ENCODE data around the gene CT45A1. TPM values are rescaled to one million over a fixed set of nuclear protein-coding genes. Genes with fewer than 3 reads are reported as not detected.
"Not testable (repeated sequence)": the region's sequence is repeated elsewhere in the genome, so short reads cannot be mapped to it uniquely, and the experiment has no call there.

CT45A1 gene
- total RNA-seq, 4 donors from 2014 or later: not detected

- WGBS, 2 donors (ENCODE audit: low coverage in 1 of 2): 71% methylated on average over 12 of the region's 18 CpGs; no CpG with 5 or more reads in 1 of the 2 donors
- peak; percentile 26 for DNase-seq
- in situ Hi-C loops (cut with MboI; ENCODE audit: low pct_ligation_motif_present in 1 of 4, low pct_unique_long_range_greater_than_20kb in 1 of 4, low sequenced_read_pairs in 3 of 4): no loop called here
Observed at GRCh38 chrX:135740681-135741149, 27.3 kb downstream of the CT45A1 start.

GRCh38 chrX:135741192-135741715 is 27.8 kb downstream of the CT45A1 start:
- Histone ChIP-seq H3K27me3 (no peaks in the 10 kb centered on the region), H3K36me3 (no peaks in the 10 kb centered on the region), H3K9me3 (no peaks in the 10 kb centered on the region), H3K4me3 (no peak overlapping the region), H3K27ac (no peak overlapping the region), H3K4me1 (no peaks in the 10 kb centered on the region)
- 91% methylated on average over 23 of the region's 23 CpGs; no CpG with 5 or more reads in 1 of the 2 donors for WGBS, 2 donors (ENCODE audit: low coverage in 1 of 2)
- intact Hi-C loops (cut with DNase I; ENCODE audit: low total_unique reads) (no loop called here), in situ Hi-C loops (cut with MboI; ENCODE audit: low pct_ligation_motif_present in 1 of 4, low pct_unique_long_range_greater_than_20kb in 1 of 4, low sequenced_read_pairs in 3 of 4) (no loop called here)
- no peak for TF ChIP-seq POLR2A (IDR thresholded peaks at IDR 0.05)
- TF ChIP-seq EP300 (IDR thresholded peaks at IDR 0.05; ENCODE audit: low read depth): no peak
- TF ChIP-seq POLR2AphosphoS5 (IDR thresholded peaks at IDR 0.05): no peak
- TF ChIP-seq CTCF (IDR thresholded peaks at IDR 0.05): no peak
- DNase-seq: no peak

More at GRCh38 chrX:135740681-135741149, 27.3 kb downstream of the CT45A1 start:
- Histone ChIP-seq H3K4me1 (no peaks in the 10 kb centered on the region), H3K27me3 (no peaks in the 10 kb centered on the region), H3K9me3 (no peaks in the 10 kb centered on the region), H3K27ac (no peak overlapping the region), H3K36me3 (no peaks in the 10 kb centered on the region), H3K4me3 (no peak overlapping the region)
- intact Hi-C loops (cut with DNase I; ENCODE audit: low total_unique reads): no loop called here
- TF ChIP-seq POLR2AphosphoS5 (IDR thresholded peaks at IDR 0.05) (no peak), CTCF (IDR thresholded peaks at IDR 0.05) (peak in 1 of 5 experiments; percentile 21), EP300 (IDR thresholded peaks at IDR 0.05; ENCODE audit: low read depth) (no peak)

- H3K4me1 ChIP-seq; intact Hi-C loops (cut with DNase I; ENCODE audit: low total_unique reads); in situ Hi-C loops (cut with MboI; ENCODE audit: low pct_ligation_motif_present in 1 of 4, low pct_unique_long_range_greater_than_20kb in 1 of 4, low sequenced_read_pairs in 3 of 4); H3K9me3 ChIP-seq; H3K36me3 ChIP-seq; H3K4me3 ChIP-seq; H3K27me3 ChIP-seq; DNase-seq; H3K27ac ChIP-seq: not testable (repeated sequence)
- WGBS, 2 donors (ENCODE audit: low coverage in 1 of 2): 89% methylated on average over 4 of the region's 4 CpGs; no CpG with 5 or more reads in 1 of the 2 donors
Observed at GRCh38 chrX:135744739-135745138, 31.3 kb downstream of the CT45A1 start.

GRCh38 chrX:135768091-135768490 is 54.7 kb downstream of the CT45A1 start, which contains the start of gene CT45A3:
Gene CT45A3, minus strand, starts transcription at chrX:135768191. Its CDS starts 3,747 bp downstream, at chrX:135764444.
- DNase-seq: not testable (repeated sequence)

More at GRCh38 chrX:135768091-135768490, 54.7 kb downstream of the CT45A1 start, which contains the start of gene CT45A3:
- in situ Hi-C loops (cut with MboI; ENCODE audit: low pct_ligation_motif_present in 1 of 4, low pct_unique_long_range_greater_than_20kb in 1 of 4, low sequenced_read_pairs in 3 of 4); H3K27me3 ChIP-seq; H3K9me3 ChIP-seq; H3K4me3 ChIP-seq; H3K36me3 ChIP-seq; intact Hi-C loops (cut with DNase I; ENCODE audit: low total_unique reads); H3K27ac ChIP-seq; H3K4me1 ChIP-seq: not testable (repeated sequence)
- no CpG with 5 or more reads among the region's 17 CpGs for WGBS, 2 donors (ENCODE audit: low coverage in 1 of 2)

Small RNAs within 50 kb of the gene (small RNA-seq; reads per million reads assigned to genes)
- gene AC240442.1: 0 reads per million in 4 donors

Other genes with a start within 250 kb of the CT45A1 start
- gene INTS6L, start 193.0 kb upstream of the CT45A1 start, total RNA-seq: 100 to 1,000 TPM in 1 of 4 donors, 10 to 100 TPM in 3; 23.5 to 195 (median 44.4) TPM
- gene CT45A3, start 54.6 kb downstream of the CT45A1 start, total RNA-seq: not detected
- gene CT45A5, start 71.9 kb downstream of the CT45A1 start, total RNA-seq: not detected
- gene CT45A6, start 89.1 kb downstream of the CT45A1 start, total RNA-seq: not detected
- not detected for gene CT45A2, start 106.4 kb downstream of the CT45A1 start, total RNA-seq
- not detected for gene CT45A7, start 123.6 kb downstream of the CT45A1 start, total RNA-seq
- gene CT45A8, start 140.9 kb downstream of the CT45A1 start, total RNA-seq: not detected
- gene CT45A9, start 158.2 kb downstream of the CT45A1 start, total RNA-seq: not detected
- gene CT45A10, start 179.8 kb downstream of the CT45A1 start, total RNA-seq: not detected
- not detected for gene SAGE1, start 180.1 kb downstream of the CT45A1 start, total RNA-seq